ENCODE measurements around the gene GJA10.

GJA10 gene

DNA sequence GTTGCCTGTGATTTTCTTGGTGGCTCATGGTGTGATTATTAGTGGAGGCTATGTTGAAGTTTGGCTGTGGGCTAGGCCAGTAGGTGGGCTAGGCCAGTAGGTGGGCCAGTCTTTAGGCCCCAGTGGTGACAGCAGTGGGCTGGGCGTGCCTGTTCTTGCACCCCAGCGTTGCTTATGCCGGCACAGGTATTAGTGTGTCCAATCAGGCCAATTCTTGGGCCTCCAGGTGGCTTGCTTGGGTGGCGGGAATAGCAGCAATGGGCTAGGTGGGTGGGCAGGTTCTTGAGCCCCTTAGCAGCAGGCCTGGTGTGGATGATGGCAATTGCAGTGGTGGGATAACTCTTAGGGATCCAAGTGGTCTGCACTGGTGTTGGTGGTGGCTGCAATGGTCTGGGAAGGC is 22.9 kb downstream of the GJA10 start:
- no peak for DNase-seq (ENCODE audit: low spot score)

DNA sequence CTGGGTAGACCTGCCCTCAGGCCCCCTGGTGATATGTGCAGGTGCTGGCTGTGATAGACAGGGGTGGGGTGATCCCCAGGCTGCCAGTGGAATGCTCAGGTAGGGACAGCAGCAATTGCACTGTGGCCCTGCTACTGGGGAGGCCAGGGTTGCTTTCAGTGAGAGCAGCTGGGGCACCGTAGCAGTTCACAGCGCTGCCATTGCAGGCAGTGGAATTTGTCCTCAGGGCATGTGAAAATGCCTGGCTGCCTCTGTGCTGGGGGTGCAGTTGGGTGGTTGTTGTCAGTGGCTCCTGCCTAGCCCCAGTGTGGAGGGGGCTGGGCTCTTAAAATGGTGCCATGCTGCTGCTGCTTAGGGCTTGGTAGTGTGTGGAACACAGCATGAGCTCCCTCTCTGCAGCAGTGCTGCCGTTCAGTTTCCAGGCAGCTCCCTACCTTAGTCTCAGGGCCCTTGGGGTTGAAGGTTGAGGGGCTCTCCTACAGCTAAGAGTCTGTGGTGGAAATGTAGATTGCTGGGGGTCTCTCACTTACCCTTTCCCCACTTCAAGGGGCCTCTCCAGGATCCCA is 23.6 kb downstream of the GJA10 start:
- DNase-seq (ENCODE audit: low spot score): no peak

DNA sequence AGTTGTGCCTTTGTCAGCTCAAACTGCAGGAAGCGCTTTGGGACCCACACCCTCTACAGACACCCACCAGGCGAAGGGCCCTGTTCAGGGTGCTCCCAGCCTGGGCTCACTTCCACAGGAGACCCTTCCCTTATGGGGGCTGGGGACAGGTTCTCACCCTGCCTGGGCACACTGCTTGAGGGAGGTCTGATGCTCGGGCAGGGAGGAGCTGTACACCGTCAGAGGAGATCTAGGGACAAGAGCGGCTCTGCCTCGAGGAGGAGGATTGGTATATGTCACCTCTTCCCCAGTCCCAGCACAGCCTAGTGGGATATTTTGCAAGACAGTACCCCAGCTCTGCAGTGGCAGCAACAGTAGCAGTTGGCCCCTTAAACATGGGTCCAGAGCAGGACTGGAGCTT is 26.9 kb downstream of the GJA10 start:
- DNase-seq (ENCODE audit: low spot score): no peak

DNA sequence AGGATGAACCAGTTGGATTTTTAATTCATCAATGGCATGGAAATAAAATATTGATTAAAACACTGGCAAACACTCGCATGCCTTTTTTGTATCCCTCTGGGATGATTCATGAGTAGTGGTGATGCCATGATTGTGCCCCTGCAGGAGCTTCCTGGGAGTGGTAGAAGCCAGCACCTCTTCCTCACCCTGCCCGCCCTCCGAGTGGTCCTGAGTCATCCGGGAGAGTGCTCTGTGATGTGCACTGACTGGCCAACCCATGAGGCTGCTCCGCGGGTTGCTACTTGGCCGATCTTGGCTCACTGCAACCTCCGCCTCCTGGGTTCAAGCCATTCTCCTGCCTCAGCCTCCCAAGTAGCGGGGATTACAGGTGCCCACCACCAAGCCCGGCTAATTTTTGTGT is 27.4 kb downstream of the GJA10 start:
- DNase-seq (ENCODE audit: low spot score): no peak

GRCh38 chr6:89924231-89924630 is 30.0 kb downstream of the GJA10 start:
- no peak for DNase-seq (ENCODE audit: low spot score)

- no peak for DNase-seq (ENCODE audit: low spot score)
Measured at GRCh38 chr6:89925826-89926225, 31.6 kb downstream of the GJA10 start.

DNA sequence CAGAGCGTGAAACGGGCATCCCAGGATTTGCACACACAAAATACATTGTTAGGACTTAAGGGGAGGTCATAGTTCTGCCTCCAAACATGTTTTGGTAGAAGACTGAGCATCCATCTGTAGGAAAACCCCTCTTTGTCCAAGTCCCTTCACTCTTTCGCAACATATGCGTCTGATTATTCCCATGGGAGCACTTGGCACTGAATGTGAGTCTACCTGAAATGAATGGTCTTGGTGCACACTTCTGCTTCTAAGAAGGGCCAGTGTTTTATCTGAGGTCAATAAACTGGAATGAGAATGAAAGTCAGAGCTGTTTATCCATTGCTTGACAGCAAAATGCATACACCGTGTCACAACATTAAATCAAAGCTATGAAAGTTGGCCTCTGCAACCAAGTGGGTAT is 33.0 kb downstream of the GJA10 start:
- no peak for DNase-seq (ENCODE audit: low spot score)

GRCh38 chr6:89927791-89928550 is 33.7 kb downstream of the GJA10 start:
- DNase-seq (ENCODE audit: low spot score): no peak

DNA sequence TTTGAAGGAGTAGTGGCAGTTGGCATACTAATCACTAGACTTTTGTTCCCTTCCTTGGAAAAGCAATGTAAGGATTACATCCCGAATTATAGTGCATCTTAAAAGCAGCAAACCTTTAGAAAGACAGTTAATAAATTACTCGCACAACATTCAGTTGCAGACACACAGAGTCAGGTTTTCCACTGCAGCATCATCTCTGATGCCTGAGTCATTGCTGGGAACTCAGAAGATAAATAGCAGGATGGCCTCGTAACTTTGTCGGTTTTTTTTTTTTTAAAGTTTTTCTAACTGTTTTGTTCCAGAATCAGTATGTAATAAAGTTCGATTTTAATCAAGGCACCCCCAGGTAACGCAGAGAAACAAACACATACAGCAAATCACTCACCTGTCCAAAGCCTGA is 34.3 kb downstream of the GJA10 start:
- DNase-seq (ENCODE audit: low spot score): no peak

DNA sequence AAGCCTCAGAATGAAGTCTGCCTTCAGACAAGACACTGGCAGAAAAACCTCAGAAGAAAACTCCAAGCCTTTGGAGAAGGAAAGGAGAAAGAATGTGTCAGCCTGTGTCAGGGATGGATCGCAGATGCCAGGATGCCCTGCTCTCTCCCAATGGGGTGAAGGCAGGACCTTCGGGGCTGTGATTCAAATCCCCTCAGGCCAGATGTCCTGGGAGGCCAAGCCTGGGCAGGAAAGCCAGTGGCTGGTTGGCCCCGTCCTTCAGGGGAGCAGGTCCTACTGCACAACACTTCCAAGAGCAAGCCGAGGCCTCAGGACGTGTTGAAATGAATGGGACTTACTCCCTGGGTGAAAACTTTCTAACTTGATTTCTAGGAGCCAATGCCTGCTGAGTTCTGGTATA is 36.5 kb downstream of the GJA10 start:
- no peak for DNase-seq (ENCODE audit: low spot score)

DNA sequence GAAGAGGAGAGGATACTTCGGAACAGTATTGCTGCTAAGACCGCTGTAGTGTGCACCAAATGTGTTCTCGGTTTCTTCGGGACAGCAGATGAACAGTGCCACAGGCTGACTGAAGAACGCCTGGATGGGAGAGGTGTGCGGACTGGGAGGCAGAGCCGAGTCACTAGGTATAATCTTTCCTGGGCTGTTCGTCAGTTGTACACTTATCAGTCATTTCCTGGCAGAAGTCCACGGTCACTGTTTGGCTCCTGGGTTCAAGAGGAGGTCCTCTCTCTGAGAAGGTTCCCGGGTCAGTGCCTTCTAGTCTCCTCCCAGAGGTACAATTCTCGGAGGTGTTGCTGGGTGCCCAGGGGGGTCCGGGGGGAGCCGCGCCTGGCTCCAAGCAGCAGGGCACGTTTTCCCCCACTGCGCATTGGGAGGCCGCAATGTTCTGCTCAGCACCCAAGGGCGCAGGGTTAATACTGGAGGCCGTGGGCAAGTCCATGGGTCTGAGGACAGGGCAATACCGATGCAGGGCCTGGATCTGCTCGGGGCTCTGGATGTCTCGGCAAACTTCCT is 38.1 kb downstream of the GJA10 start:
- no peak for DNase-seq (ENCODE audit: low spot score)

- DNase-seq (ENCODE audit: low spot score): no peak
Measured at GRCh38 chr6:89934685-89935366, 40.6 kb downstream of the GJA10 start.

DNA sequence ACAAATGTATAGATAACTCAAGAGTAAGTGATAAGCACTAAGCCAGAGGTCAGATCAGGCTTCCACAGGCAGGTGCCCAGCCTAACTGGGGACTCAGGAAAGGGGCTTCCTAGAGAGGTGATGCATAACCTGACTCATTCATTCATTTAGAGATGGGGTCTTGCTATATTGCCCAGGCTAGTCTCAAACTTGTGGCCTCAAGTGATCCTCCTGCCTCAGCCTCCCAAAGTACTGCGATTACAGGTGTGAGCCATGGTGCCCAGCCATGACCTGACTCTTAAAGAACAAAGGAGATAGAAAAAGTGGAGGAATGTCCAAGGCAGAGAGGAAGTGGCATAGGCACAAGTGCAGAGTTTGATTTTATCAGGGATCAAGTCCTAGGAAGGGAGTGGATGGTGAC is 41.9 kb downstream of the GJA10 start:
- no peak for DNase-seq (ENCODE audit: low spot score)

DNA sequence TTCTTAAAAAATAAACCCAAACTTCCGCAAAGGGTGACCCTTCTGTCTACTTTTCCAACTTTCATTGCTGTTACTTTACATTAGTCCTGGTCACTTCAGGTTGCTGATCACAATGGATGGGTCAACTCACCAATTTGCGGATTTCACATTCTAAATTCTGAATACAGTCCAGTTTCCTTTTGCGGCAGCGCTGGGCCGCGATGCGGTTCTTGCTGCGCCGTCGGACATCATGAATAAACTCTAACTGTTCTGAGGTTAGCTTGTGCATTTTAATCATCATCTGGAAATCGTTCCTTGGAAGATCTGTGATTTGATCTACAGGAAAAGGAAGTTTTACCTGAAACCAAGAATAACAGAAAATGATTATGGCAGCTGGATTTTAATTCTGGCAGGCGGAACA is 43.7 kb downstream of the GJA10 start:
- DNase-seq (ENCODE audit: low spot score): no peak

GRCh38 chr6:89939144-89939543 is 44.9 kb downstream of the GJA10 start:
- DNase-seq (ENCODE audit: low spot score): no peak

DNA sequence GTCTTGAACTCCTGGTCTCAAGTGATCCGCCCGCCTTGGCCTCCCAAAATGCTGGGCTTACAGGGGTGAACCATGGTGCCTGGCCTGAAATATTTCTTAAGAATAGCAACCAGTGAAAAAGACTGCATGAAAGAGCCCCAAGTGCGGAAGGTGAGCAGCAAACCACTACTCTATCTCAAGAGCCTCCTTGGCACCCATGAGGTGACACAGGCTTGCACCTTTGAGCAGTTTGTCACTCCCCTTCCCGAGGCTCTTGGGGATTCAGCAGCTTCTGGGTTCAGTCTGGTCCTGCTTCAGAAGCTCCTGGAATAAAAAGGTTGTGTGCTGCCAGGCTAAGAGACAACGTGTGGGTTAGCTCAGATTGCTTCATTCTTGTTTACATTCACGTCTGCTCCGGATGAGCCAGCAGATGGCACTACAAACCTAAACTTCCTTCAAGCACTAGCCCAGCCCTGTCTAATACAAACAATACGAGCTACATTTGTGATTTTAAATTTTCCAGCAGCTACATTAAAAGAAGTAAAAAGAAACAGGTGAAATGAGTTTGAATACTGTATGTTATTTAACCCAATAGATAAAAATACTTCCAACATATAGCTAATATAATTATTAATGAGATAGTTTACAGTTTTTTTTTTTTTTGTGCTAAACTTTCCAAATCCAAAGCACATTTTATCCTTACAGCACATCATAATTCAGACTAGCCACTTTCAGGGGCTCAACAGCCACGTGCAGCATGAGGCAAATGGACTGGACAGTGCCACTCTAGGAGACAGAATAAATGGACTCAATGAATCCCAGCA is 46.2 kb downstream of the GJA10 start:
- peak; percentile 95 for DNase-seq (ENCODE audit: low spot score)

DNA sequence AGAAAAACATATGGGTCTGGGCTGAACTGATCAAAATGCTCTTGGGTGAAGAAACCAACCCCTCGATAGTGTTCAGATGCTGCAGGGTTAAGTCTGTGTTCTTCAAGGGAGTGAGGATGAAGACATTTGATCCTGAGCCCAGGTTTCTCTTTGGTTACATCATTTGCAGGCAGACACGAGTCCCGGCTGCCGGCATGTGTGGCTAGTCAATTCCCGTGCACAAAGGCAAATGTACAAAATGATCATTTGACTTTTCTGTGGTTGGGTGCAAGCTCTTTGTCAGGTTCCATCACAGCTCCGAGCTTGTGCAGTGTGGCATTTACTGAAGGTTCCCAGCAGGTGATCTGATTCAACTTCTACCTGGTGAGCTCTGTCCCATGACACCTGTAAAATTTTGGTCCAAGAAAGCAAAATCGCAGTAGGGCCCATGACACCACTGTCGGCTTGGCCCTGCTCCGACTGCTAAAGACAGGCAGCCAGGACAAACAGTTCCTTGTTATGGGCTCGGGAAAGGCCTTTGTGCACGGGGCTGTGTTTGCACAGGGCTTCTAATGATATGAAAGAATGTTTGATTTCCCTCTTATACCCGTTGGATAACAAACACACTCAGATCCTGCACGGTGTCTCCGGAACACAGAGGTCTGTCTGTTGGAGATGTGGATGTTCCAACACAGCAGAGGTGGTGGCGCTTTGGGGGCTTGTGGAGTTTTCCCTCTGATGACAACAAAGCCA is 46.9 kb downstream of the GJA10 start:
- peak; percentile 78 for DNase-seq (ENCODE audit: low spot score)

DNA sequence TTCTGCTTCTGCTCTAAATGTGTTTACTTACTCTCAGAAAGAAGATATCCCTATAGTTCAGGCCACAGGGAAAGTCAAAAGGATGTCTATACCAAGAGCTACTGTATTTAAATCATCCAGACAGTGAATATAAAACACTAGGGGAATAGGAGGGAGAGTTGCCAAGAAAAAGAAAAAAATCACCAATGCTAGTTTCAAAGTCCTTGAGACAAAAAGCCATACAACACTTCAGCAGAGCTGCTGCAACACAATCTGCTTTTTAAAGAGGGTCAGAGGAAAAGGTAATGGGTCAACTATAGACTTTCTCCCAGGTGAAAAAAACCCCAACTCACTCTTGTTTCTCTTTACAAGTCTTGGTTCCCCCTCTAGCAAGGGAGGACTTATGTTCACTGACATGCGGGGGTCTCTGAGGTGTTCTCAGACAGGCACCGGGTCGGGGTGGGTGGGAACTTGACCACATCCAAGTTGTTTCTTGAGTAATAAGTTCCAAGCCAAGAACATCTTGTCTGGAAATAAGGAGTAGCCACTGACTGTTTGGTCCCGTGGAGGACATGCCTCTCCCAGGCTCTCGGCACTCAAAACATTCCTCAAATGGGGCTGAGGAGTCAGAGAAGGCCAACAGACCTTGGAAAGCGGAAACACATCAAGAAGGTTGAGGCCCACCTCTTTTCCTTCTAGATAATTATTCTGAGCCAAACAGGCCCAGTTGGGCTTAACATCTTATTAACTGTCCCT is 47.7 kb downstream of the GJA10 start:
- DNase-seq (ENCODE audit: low spot score): no peak

GRCh38 chr6:89942601-89943000 is 48.3 kb downstream of the GJA10 start:
- DNase-seq (ENCODE audit: low spot score): no peak

GRCh38 chr6:89944181-89944755 is 50.0 kb downstream of the GJA10 start:
- DNase-seq (ENCODE audit: low spot score): no peak
